Measurements from ENCODE around the gene DEFB131B.
"Not testable (repeated sequence)": the region's sequence is repeated elsewhere in the genome, so short reads cannot be mapped to it uniquely, and the experiment has no call there.

DEFB131B gene, protein sequence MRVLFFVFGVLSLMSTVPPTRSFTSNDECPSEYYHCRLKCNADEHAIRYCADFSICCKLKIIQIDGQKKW
- long read RNA-seq, result 0 reads

DNA sequence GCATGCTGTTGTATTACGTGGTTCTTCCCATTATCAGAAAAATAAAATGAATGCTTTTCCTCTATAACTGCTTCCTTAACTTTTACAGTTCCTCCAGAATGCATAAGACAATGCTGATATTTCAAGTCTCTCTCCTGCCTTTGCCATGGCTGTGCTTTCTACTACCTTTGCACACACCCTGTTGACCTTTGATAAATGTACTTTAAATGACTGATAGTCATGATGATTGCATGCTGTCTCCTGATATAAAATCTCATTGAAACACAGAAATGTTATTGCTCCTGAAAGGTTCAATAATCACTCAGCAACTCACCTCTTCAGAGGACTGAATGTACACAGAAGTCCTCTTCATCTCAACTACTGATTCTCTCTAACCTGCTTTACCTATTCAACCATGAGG, at the start of gene DEFB131B:
TSS of gene DEFB131B (plus strand) at position 395 of the 400 bp plus-strand sequence. CDS start at position 395, 0 bp downstream.
- not testable (repeated sequence) for H3K4me3 ChIP-seq (replicated peaks; ENCODE audit: insufficient read depth, low read length); DNase-seq (ENCODE audit: low read depth in 1 of 2, low spot score in 1 of 2); H3K27ac ChIP-seq (replicated peaks); H3K27me3 ChIP-seq (ENCODE audit: insufficient read depth, poor library complexity, severe bottlenecking)

DNA sequence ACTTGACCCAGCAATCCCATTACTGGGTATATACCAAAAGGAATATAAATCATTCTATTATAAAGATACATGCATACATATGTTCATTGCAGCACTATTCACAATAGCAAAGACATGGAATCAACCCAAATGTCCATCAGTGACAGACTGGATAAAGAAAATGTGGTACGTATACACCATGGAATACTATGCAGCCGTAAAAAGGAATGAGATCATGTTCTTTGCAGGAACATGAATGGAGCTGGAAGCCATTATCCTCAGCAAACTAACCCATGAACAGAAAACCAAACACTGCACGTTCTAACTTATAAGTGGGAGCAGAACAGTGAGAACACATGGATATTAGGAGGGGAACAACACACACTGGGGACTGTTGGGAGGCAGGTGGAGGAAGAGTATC, 49.0 kb upstream of the DEFB131B start:
- H3K27me3 ChIP-seq (ENCODE audit: insufficient read depth, poor library complexity, severe bottlenecking); H3K27ac ChIP-seq (replicated peaks); H3K4me3 ChIP-seq (replicated peaks; ENCODE audit: insufficient read depth, low read length); DNase-seq (ENCODE audit: low read depth in 1 of 2, low spot score in 1 of 2): not testable (repeated sequence)

DNA sequence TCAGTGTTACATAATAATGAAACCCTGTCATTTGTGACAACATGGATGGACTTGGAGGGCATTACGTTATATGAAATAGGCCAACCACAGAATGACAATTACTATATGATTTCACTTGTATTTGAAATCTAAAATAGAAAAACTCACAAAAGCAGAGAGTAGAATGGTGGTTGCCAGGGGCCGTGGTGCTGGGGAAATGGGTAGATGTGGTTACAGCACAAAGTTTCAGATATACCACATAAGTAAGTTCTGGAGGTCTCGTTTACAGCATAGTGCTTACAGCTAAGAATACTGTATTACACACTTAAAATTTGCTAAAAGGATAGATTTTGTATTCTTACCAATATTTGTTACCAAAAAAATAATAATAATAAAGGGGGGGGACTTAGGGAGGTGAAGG, 48.6 kb upstream of the DEFB131B start:
- H3K4me3 ChIP-seq (replicated peaks; ENCODE audit: insufficient read depth, low read length); DNase-seq (ENCODE audit: low read depth in 1 of 2, low spot score in 1 of 2); H3K27ac ChIP-seq (replicated peaks); H3K27me3 ChIP-seq (ENCODE audit: insufficient read depth, poor library complexity, severe bottlenecking): not testable (repeated sequence)

DNA sequence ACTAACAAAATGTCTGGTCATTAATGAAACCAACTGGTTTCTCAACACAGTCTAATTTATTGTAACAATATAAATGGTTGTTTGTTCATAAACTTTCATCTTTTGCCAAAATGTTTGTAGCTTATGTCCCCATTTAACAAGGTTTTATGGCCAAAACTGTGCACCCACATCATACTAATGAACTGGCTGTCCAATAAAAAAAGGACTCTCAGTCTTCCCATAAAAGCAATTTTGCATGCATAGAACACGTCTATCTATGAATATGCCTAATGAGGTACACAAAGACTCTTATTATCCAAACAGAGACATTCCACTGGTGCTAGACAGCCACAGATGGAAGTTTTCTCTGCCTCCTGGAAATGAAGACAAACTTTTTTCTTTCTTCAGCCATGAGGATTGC, 45.4 kb upstream of the DEFB131B start, which contains the start of gene DEFB108B:
TSS of gene DEFB108B (plus strand) at position 390 of the 400 bp plus-strand sequence. CDS start at position 390, 0 bp downstream.
- not testable (repeated sequence) for H3K27ac ChIP-seq (replicated peaks); H3K4me3 ChIP-seq (replicated peaks; ENCODE audit: insufficient read depth, low read length); H3K27me3 ChIP-seq (ENCODE audit: insufficient read depth, poor library complexity, severe bottlenecking); DNase-seq (ENCODE audit: low read depth in 1 of 2, low spot score in 1 of 2)

DNA sequence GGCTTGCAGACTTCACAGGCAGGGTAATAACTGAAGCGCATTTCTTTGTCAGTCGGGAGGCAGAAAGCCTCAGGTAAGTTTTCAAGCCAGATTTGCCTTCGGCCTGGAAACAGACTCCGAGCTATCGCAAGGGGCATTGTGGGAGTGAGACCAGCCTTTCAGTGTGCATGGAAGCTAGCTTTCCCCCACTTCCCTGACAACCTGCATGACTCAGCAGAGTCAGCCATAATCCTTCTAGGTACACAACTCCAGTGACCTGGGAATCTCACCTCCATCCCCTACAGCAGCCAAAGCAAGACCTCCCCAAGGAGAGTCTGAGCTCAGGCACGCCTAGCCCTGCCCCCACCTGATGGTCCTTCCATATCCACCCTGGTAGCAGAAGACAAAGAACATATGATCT, 35.5 kb upstream of the DEFB131B start:
- not testable (repeated sequence) for DNase-seq (ENCODE audit: low read depth in 1 of 2, low spot score in 1 of 2); H3K27me3 ChIP-seq (ENCODE audit: insufficient read depth, poor library complexity, severe bottlenecking); H3K27ac ChIP-seq (replicated peaks); H3K4me3 ChIP-seq (replicated peaks; ENCODE audit: insufficient read depth, low read length)

DNA sequence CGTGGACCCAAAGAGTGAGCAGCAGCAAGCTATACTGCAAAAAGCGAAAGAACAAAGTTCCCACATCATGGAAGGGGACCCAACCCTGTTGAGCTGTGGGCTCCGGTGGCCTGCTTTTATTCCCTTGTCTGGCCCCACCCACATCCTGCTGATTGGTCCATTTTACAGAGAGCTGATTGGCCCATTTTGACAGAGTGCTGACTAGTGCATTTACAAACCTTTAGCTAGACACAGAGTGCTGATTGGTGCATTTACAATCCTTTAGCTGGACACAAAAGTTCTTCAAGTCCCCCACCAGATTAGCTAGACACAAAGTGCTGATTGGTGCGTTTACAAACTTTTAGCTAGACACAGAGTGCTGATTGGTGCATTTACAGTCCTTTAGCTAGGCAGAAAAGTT, 34.9 kb upstream of the DEFB131B start:
- H3K4me3 ChIP-seq (replicated peaks; ENCODE audit: insufficient read depth, low read length); DNase-seq (ENCODE audit: low read depth in 1 of 2, low spot score in 1 of 2); H3K27ac ChIP-seq (replicated peaks); H3K27me3 ChIP-seq (ENCODE audit: insufficient read depth, poor library complexity, severe bottlenecking): not testable (repeated sequence)

DNA sequence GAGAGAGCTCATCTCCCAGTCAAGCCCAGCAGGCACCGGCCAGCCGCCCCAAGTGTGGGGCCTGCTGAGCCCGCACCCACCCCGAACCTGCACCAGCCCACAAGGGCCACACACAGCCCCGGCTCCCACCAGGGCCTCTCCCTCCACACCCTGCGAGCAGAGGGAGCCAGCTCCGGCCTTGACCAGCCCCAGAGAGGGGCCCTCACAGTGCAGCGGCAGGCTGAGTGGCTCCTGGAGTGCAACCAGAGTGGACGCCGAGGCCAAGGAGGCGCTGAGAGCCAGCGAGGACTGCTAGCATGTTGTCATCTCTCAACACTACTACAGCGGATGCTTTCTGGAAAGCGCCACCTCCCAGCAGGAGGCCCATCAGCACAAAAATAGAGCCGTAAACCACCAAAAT, 34.4 kb upstream of the DEFB131B start:
- TF ChIP-seq, protein P1, sequence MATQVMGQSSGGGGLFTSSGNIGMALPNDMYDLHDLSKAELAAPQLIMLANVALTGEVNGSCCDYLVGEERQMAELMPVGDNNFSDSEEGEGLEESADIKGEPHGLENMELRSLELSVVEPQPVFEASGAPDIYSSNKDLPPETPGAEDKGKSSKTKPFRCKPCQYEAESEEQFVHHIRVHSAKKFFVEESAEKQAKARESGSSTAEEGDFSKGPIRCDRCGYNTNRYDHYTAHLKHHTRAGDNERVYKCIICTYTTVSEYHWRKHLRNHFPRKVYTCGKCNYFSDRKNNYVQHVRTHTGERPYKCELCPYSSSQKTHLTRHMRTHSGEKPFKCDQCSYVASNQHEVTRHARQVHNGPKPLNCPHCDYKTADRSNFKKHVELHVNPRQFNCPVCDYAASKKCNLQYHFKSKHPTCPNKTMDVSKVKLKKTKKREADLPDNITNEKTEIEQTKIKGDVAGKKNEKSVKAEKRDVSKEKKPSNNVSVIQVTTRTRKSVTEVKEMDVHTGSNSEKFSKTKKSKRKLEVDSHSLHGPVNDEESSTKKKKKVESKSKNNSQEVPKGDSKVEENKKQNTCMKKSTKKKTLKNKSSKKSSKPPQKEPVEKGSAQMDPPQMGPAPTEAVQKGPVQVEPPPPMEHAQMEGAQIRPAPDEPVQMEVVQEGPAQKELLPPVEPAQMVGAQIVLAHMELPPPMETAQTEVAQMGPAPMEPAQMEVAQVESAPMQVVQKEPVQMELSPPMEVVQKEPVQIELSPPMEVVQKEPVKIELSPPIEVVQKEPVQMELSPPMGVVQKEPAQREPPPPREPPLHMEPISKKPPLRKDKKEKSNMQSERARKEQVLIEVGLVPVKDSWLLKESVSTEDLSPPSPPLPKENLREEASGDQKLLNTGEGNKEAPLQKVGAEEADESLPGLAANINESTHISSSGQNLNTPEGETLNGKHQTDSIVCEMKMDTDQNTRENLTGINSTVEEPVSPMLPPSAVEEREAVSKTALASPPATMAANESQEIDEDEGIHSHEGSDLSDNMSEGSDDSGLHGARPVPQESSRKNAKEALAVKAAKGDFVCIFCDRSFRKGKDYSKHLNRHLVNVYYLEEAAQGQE (IDR thresholded peaks at IDR 0.05; ENCODE audit: insufficient replicate concordance, low read depth), result no peak
- TF ChIP-seq GABPA (IDR thresholded peaks at IDR 0.05; ENCODE audit: low read depth) (no peak), SPI1 (IDR thresholded peaks at IDR 0.05; ENCODE audit: borderline replicate concordance, low read depth) (no peak), POLR2AphosphoS5 (IDR thresholded peaks at IDR 0.05; ENCODE audit: low read depth) (no peak)
- TF ChIP-seq, protein P2, sequence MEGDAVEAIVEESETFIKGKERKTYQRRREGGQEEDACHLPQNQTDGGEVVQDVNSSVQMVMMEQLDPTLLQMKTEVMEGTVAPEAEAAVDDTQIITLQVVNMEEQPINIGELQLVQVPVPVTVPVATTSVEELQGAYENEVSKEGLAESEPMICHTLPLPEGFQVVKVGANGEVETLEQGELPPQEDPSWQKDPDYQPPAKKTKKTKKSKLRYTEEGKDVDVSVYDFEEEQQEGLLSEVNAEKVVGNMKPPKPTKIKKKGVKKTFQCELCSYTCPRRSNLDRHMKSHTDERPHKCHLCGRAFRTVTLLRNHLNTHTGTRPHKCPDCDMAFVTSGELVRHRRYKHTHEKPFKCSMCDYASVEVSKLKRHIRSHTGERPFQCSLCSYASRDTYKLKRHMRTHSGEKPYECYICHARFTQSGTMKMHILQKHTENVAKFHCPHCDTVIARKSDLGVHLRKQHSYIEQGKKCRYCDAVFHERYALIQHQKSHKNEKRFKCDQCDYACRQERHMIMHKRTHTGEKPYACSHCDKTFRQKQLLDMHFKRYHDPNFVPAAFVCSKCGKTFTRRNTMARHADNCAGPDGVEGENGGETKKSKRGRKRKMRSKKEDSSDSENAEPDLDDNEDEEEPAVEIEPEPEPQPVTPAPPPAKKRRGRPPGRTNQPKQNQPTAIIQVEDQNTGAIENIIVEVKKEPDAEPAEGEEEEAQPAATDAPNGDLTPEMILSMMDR (IDR thresholded peaks at IDR 0.05; ENCODE audit: insufficient read depth, low read length), result no peak
- Histone ChIP-seq H3K27ac (replicated peaks) (no peak overlapping the region), H3K27me3 (ENCODE audit: insufficient read depth, poor library complexity, severe bottlenecking) (no peaks in the 10 kb centered on the region), H3K4me3 (replicated peaks; ENCODE audit: insufficient read depth, low read length) (no peak overlapping the region)
- DNase-seq (ENCODE audit: low read depth in 1 of 2, low spot score in 1 of 2), result no peak

DNA sequence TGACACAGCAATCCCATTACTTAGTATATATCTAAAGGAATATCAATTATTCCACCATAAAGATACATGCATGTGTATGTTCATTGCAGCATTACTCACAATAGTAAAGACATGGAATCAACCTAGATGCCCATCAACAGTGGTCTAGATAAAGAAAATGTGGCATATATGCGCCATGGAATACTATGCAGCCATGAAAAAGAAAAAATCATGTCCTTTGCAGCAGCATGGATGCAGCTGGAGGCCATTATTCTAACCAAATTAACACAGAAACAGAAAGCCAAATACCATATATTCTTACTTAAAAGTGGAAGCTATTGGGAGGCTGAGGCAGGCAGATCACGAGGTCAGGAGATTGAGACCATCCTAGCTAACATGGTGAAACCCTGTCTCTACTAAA, 24.4 kb upstream of the DEFB131B start:
- H3K4me3 ChIP-seq (replicated peaks; ENCODE audit: insufficient read depth, low read length); DNase-seq (ENCODE audit: low read depth in 1 of 2, low spot score in 1 of 2); H3K27me3 ChIP-seq (ENCODE audit: insufficient read depth, poor library complexity, severe bottlenecking); H3K27ac ChIP-seq (replicated peaks): not testable (repeated sequence)

DNA sequence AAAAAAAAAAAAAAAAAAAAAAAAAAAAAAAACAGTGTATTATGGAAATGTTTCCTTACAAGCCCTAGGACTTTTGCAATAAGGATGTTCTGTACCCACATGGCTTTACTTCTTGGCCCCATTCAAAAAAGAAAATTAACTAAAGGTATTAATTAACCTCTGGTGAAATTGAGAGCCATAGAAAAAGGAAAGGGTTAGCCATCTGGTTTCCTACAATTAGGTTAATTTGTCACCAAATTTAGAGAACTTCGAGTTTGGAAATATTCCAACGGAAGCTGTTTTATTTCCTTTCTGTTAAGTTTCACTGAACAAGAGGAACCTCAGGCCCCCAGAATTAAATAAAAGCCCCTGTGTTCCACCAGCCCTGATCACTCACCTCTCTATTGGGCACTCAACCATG, 22.4 kb upstream of the DEFB131B start:
- H3K27ac ChIP-seq (replicated peaks), result peak overlapping the region; percentile 72
- not testable (repeated sequence) for H3K27me3 ChIP-seq (ENCODE audit: insufficient read depth, poor library complexity, severe bottlenecking); H3K4me3 ChIP-seq (replicated peaks; ENCODE audit: insufficient read depth, low read length)
- peak in 1 of 2 experiments; percentile 38 for DNase-seq (ENCODE audit: low read depth in 1 of 2, low spot score in 1 of 2)

DNA sequence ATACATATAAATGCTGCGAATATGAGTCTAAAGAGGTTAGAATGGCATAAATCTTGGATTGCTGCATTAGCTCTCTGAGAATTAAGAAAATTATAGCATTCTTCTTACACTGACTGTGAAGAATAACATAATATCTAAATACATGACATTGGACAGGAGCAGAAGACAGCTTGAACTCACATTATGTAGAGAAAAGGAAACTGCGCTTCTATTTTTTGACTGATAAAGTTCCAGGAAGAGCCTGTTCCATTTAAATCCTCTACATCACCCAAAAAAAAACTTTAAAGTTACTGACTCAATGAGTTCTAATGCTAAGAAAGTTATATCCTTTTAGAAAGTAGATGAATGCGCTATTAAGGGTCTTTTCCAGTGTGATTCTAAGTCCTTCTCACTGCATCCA, 17.4 kb upstream of the DEFB131B start:
- not testable (repeated sequence) for H3K27me3 ChIP-seq (ENCODE audit: insufficient read depth, poor library complexity, severe bottlenecking); H3K4me3 ChIP-seq (replicated peaks; ENCODE audit: insufficient read depth, low read length); H3K27ac ChIP-seq (replicated peaks); DNase-seq (ENCODE audit: low read depth in 1 of 2, low spot score in 1 of 2)
